HUES6 (cell line): ENCODE results near the gene IL15RA.
"Not testable (repeated sequence)": the region's sequence is repeated elsewhere in the genome, so short reads cannot be mapped to it uniquely, and the experiment has no call there.

Source experiments
- H3K27ac ChIP-seq: 2 replicates; pipeline ENCODE4 v1.7.0; 2013; ENCODE audit warnings: low read depth, mild to moderate bottlenecking, low read length, inconsistent platforms
- H3K27me3 ChIP-seq: 2 replicates; pipeline ENCODE4 v1.6.1; 2013; ENCODE audit warnings: low read length; ENCODE audit not compliant: control insufficient read depth, insufficient read depth
- H3K36me3 ChIP-seq: 2 replicates; pipeline ENCODE4 v1.6.1; 2013; ENCODE audit warnings: low read length; ENCODE audit not compliant: control insufficient read depth, insufficient read depth
- H3K4me1 ChIP-seq: 2 replicates; pipeline ENCODE4 v1.6.1; 2013; ENCODE audit warnings: low read length; ENCODE audit not compliant: control insufficient read depth, insufficient read depth
- H3K4me3 ChIP-seq: 2 replicates; pipeline ENCODE4 v1.5.1; 2013; ENCODE audit warnings: low read depth, low read length
- H3K9ac ChIP-seq: one replicate; pipeline ENCODE4 v1.6.1; 2013; ENCODE audit warnings: mild to moderate bottlenecking, low read length
- H3K9me3 ChIP-seq: 2 replicates; pipeline ENCODE4 v1.6.1; 2013; ENCODE audit warnings: low read depth, low read length; ENCODE audit not compliant: control insufficient read depth, insufficient read depth

Gene IL15RA

DNA sequence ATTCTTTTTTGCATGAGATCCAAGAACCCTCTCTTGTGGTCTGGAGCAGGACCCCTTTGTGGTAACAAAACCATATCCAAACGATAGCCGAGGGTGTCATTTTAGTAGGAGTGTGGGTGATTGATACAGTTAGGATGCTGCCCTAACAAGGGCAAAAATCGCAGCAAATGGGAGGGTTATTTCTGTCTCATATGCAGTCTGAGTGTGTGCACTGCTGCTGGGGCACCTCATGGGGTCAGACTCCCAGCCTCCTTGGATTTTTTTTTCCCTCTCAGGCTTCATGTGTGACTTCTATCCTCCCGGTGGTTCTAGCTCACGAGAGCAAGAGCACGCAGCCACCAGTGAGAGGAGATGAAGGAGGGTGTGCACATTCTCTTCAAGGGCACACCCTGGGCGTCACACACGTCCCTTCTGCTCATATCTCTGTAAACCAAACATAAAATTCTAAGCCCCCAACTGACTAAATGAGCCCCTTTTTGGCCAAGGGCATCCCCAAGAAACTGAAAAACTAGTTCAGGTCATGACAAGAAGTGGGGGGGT, 28.6 kb upstream of the IL15RA start:
- Histone ChIP-seq H3K27me3 (no peaks in the 10 kb centered on the region), H3K36me3 (no peaks in the 10 kb centered on the region), H3K4me1 (no peaks in the 10 kb centered on the region), H3K9ac (no peak overlapping the region), H3K4me3 (no peak overlapping the region), H3K9me3 (peaks cover 14% of the 10 kb centered on the region), H3K27ac (no peak overlapping the region)

DNA sequence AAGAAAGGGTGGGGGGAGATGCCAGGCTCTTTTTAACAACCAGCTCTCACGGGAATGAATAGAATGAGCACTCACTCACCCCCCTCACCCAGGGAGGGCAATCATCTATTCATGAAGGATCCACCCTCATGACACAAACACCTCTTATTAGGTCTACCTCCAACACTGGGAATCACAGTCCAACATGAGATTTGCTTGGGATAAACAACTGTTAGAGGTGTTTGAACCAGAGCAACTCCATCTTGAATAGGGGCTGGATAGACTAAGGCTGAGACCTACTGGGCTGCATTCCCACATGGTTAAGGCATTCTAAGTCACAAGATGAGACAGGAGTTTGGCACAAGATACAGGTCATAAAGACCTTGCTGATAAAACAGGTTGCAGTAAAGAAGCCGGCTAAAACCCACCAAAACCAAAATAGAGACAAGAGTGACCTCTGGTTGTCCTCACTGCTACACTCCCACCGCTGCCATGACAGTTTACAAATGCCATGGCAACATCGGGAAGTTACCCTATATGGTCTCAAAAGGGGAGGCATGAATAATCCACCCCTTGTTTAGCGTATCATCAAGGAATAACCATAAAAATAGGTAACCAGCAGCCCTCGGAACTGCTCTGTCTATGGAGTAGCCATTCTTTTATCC, 27.9 kb upstream of the IL15RA start:
- H3K4me1 ChIP-seq, H3K27me3 ChIP-seq, H3K4me3 ChIP-seq, H3K27ac ChIP-seq, H3K9ac ChIP-seq, H3K36me3 ChIP-seq: not testable (repeated sequence)
- peaks cover 14% of the 10 kb centered on the region for H3K9me3 ChIP-seq

DNA sequence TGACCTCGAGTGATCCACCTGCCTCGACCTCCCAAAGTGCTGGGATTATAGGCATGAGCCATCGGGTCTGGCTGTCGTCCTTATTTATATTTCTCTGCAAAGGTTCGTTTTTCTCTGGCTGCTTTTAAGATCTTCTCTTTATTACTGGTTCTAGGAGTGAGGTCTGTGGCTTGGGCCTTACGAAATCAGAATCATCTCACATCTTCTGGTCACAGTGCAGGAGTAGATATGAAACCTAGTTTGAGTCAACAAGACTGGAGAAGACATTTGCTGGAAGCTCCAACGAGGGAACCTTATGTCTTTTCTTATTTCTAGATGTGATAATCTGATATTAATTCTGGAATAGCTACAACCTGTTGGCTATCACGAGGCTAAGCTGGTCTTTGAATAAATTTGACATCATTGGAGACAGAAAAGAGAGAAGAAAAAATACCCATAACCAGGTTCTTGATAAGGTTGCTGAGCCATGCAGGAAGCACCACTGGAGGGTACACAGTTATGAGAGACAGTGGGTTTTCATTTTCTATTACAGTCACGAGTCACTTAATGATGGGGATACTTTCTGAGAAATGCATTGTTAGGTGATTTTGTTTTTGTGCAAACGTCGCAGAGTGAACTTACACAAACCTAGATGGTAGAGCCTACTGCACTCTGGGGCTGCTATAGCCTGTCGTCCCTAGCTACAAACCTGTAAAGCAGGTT, 25.6 kb upstream of the IL15RA start:
- H3K36me3 ChIP-seq, result no peaks in the 10 kb centered on the region
- no peak overlapping the region for H3K9ac ChIP-seq
- H3K4me1 ChIP-seq, result no peaks in the 10 kb centered on the region
- H3K27me3 ChIP-seq, result no peaks in the 10 kb centered on the region
- H3K9me3 ChIP-seq, result peaks cover 13% of the 10 kb centered on the region
- H3K4me3 ChIP-seq, result no peak overlapping the region
- H3K27ac ChIP-seq, result no peak overlapping the region

DNA sequence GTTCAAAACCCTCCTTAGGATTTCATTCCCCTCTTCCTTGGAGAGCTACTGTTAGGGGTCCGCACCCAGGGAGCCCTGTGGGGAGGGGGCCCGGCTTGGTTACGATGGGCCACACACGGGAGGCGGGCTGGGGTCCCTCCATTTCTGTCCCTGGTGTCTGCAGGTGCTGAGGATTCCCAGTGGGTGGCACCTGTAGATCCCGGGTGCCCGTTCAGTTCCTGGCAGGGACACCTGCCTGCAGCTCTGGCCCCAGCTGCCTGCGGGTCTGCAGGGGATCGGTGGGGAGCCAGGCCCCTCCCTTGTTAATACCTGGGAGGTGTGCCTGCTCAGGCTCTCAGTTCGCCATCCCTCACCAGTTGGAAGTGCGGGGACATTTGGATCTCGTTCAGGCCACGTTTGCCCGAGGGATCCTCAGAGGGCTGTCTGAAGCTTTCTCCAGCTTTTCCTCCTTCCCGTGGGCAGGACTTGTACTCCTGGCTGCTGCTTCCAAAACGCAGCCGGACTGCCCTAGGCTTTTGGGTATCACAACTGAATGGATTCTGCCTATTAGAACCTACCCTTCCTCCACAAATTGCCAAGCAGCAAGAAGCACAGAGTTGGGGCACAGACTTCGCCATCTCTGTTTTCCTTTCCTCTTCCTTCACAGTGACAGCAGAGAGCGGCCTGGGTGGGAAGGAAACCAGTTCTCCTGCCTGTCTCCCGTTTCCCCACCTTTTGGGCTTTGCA, 22.3 kb upstream of the IL15RA start:
- Histone ChIP-seq H3K9ac (no peak overlapping the region), H3K9me3 (no peaks in the 10 kb centered on the region), H3K4me3 (no peak overlapping the region), H3K36me3 (no peaks in the 10 kb centered on the region), H3K27me3 (no peaks in the 10 kb centered on the region), H3K27ac (no peak overlapping the region), H3K4me1 (peaks cover 4% of the 10 kb centered on the region; the same call in 1 of the 2 replicates)

DNA sequence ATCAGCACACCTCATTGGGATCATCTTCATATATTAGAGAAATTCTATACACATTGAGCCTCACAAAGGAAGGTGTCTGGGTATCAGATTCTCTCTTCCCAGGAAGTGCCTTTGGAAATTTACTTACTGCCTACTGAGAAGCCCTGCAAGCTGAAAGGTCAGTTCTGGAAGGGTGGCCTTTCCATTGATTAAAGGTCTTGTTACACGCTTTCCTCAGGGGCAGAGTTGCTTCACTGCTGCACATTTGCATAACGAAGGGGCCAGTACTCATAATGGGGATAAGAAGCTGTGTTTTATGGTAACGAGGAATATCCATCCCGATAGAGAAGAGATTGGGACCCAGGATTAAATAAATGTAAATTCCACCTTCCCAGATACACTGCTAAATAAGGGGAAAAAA, 19.4 kb upstream of the IL15RA start:
- H3K4me3 ChIP-seq, result no peak overlapping the region
- peaks cover 4% of the 10 kb centered on the region; the same call in 1 of the 2 replicates for H3K4me1 ChIP-seq
- H3K27ac ChIP-seq, result no peak overlapping the region
- no peaks in the 10 kb centered on the region for H3K36me3 ChIP-seq
- no peaks in the 10 kb centered on the region for H3K27me3 ChIP-seq
- H3K9ac ChIP-seq, result no peak overlapping the region
- peaks cover 12% of the 10 kb centered on the region for H3K9me3 ChIP-seq

DNA sequence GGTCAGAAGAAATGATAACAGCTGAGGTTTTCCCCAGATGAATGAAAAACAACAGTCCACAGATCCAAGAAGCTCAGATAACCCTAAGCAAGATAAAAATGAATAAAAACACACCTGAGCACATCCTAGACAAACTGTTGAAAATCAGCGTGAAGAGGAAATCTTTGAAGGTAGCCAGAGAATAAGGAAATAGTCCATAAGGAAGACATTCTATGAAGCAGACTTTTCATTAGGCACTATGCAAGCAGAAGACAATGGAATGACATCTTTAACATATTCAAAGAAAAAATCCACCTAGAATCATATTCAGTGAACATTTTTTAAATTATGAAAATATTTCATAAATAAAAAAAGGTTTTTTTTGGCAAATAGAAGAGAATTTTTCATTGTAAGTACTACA, 15.1 kb upstream of the IL15RA start:
- H3K9me3 ChIP-seq, result peaks cover 16% of the 10 kb centered on the region
- H3K4me3 ChIP-seq, result no peak overlapping the region
- no peak overlapping the region for H3K9ac ChIP-seq
- no peaks in the 10 kb centered on the region for H3K27me3 ChIP-seq
- H3K36me3 ChIP-seq, result no peaks in the 10 kb centered on the region
- peaks cover 4% of the 10 kb centered on the region; the same call in 1 of the 2 replicates for H3K4me1 ChIP-seq
- H3K27ac ChIP-seq, result no peak overlapping the region

DNA sequence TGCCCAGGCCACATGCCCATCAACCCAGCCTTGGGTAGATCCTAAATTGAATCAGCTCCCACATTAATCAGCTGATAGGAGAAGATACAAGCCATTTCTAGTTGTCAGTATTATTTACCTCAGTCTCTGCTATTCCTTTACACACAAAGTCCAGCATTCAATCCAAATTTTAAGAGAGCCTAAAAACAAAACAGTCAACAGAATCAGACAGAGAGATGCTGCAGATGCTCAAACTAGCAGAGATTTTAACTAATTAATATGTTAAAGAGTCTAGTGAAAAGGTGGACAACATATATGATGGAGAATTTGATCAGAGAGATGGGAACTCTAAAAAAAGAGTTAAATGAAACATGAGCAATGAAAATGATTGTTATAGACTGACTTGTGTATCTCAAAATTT, 14.4 kb upstream of the IL15RA start:
- no peak overlapping the region for H3K27ac ChIP-seq
- no peaks in the 10 kb centered on the region for H3K27me3 ChIP-seq
- H3K4me3 ChIP-seq, result no peak overlapping the region
- peaks cover 16% of the 10 kb centered on the region for H3K9me3 ChIP-seq
- no peak overlapping the region for H3K9ac ChIP-seq
- H3K4me1 ChIP-seq, result peaks cover 3% of the 10 kb centered on the region; the same call in 1 of the 2 replicates
- H3K36me3 ChIP-seq, result no peaks in the 10 kb centered on the region

DNA sequence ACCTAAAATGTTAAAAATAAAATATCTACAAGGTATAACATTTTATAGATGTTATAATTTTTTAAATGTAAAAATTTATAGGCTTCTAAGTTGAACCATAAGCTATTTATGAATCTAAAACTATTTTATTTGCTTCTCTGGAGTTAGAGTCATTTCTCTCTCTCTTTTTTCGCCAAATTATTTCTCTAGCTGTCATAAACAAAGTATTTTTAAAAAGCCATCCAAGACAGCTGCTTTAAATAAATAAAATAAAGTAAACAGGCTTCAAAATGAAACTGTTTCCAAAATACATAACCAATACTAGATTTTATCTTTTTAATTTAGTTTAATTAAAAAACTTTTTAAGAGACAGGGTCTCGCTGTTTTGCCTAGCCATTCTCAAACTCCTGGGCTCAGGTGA, 12.4 kb upstream of the IL15RA start:
- no peak overlapping the region for H3K9ac ChIP-seq
- no peaks in the 10 kb centered on the region for H3K36me3 ChIP-seq
- H3K27ac ChIP-seq, result no peak overlapping the region
- no peaks in the 10 kb centered on the region for H3K27me3 ChIP-seq
- no peak overlapping the region for H3K4me3 ChIP-seq
- no peaks in the 10 kb centered on the region for H3K4me1 ChIP-seq
- H3K9me3 ChIP-seq, result peaks cover 16% of the 10 kb centered on the region

DNA sequence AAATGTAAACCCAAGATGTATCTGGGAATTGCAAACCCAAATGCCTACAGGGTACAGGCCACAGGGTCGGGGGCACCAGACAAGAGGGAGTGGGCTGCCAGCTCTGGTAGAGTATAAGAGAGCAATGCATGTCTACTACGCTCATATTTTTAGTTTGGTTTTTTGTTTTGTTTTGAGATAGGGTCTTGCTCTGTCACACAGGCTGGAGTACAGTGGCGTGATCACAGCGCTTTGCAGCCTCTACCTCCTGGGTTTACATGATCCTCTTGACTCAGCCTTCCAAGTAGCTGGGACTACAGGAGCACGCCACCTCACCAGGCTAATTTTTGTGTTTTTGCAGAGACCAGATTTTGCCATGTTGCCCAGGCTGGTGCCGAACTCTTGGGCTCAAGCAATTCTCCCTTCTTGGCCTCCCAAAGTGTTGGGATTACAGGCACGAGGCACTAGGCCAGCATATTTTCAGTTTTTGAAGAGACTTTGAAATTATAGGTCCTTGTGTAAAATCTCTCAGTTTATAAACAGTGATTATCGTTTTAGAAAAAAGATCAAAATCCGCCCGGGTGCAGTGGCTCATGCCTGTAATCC, 11.1 kb upstream of the IL15RA start:
- Histone ChIP-seq H3K27ac (no peak overlapping the region), H3K4me3 (no peak overlapping the region), H3K9ac (no peak overlapping the region), H3K9me3 (peaks cover 16% of the 10 kb centered on the region), H3K36me3 (no peaks in the 10 kb centered on the region), H3K27me3 (0 out of 2 replicates have a peak, but pooled peaks cover 4% of the 10 kb centered on the region), H3K4me1 (no peaks in the 10 kb centered on the region)

DNA sequence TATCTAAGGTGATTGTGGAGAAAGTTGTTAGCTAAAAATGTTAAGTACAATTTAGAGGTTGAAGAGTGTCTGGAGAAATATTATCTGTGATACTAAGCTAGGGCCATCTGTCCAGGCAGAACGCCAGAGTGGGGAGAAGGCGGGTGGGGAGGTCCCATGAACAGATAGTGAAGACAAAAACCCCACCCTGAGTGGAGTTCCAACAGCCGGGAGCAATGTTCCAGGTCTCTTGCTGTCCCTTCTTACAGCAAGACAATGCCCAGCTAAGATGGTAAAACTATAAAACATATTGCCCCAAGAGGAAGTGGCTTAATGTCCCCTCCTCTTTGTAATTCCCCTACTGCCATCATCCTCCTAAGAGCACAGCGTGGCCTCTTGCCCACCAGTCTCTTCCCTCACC, 10.4 kb upstream of the IL15RA start:
- Histone ChIP-seq H3K4me1 (no peaks in the 10 kb centered on the region), H3K36me3 (no peaks in the 10 kb centered on the region), H3K27ac (no peak overlapping the region), H3K9ac (no peak overlapping the region), H3K4me3 (no peak overlapping the region), H3K27me3 (0 out of 2 replicates have a peak, but pooled peaks cover 4% of the 10 kb centered on the region), H3K9me3 (peaks cover 11% of the 10 kb centered on the region)
